ENCODE data around the gene NHLRC4. TPM values are rescaled to one million over a fixed set of nuclear protein-coding genes. Genes with fewer than 3 reads are reported as not detected.

Gene NHLRC4
- polyA plus RNA-seq, 4 donors: 2.7 to 10.3 (median 5.8) TPM

Other genes with a start within 250 kb of the NHLRC4 start
- gene AXIN1, start 214.3 kb upstream of the NHLRC4 start, polyA plus RNA-seq (ENCODE audit: insufficient read length in 4 of 4): 10 to 100 TPM; 14.9 to 22.8 (median 15.8) TPM
- gene MRPL28, start 196.5 kb upstream of the NHLRC4 start, polyA plus RNA-seq (ENCODE audit: insufficient read length in 4 of 4): 10 to 100 TPM; 36.9 to 82.5 (median 65.4) TPM
- 10 to 100 TPM; 21.6 to 64.8 (median 56.5) TPM for gene PGAP6, start 185.0 kb upstream of the NHLRC4 start, polyA plus RNA-seq (ENCODE audit: insufficient read length in 4 of 4)
- 100 to 1,000 TPM in 3 of 4 donors, 10 to 100 TPM in 1; 97.7 to 141 (median 104) TPM for gene NME4, start 169.8 kb upstream of the NHLRC4 start, polyA plus RNA-seq (ENCODE audit: insufficient read length in 4 of 4)
- gene DECR2, start 165.1 kb upstream of the NHLRC4 start, polyA plus RNA-seq (ENCODE audit: insufficient read length in 4 of 4): 10 to 100 TPM; 17.3 to 31.8 (median 22.7) TPM
- 100 to 1,000 TPM in 1 of 4 donors, 10 to 100 TPM in 3; 44.2 to 144 (median 76.4) TPM for gene RAB11FIP3, start 141.4 kb upstream of the NHLRC4 start, polyA plus RNA-seq (ENCODE audit: insufficient read length in 4 of 4)
- gene CAPN15, start 39.3 kb upstream of the NHLRC4 start, polyA plus RNA-seq (ENCODE audit: insufficient read length in 4 of 4): 10 to 100 TPM; 16.2 to 36.6 (median 23.5) TPM
- 10 to 100 TPM in 1 of 4 donors, 1 to 10 TPM in 2, under 1 TPM in 1; 0.59 to 21.7 (median 8.6) TPM for gene PRR35, start 6.6 kb upstream of the NHLRC4 start, polyA plus RNA-seq (ENCODE audit: insufficient read length in 4 of 4)
- 10 to 100 TPM; 28.0 to 89.7 (median 50.2) TPM for gene PIGQ, start 3.0 kb downstream of the NHLRC4 start, polyA plus RNA-seq (ENCODE audit: insufficient read length in 4 of 4)
- 10 to 100 TPM; 12.4 to 32.9 (median 16.1) TPM for gene RAB40C, start 23.1 kb downstream of the NHLRC4 start, polyA plus RNA-seq (ENCODE audit: insufficient read length in 4 of 4)
- 1 to 10 TPM in 3 of 4 donors, under 1 TPM in 1; 0.82 to 3.5 (median 1.1) TPM for gene WFIKKN1, start 64.0 kb downstream of the NHLRC4 start, polyA plus RNA-seq (ENCODE audit: insufficient read length in 4 of 4)
- gene METTL26, start 69.3 kb downstream of the NHLRC4 start, polyA plus RNA-seq (ENCODE audit: insufficient read length in 4 of 4): 10 to 100 TPM; 44.5 to 67.1 (median 45.4) TPM
- 10 to 100 TPM in 3 of 4 donors, 1 to 10 TPM in 1; 3.5 to 30.3 (median 15.3) TPM for gene MCRIP2, start 74.8 kb downstream of the NHLRC4 start, polyA plus RNA-seq (ENCODE audit: insufficient read length in 4 of 4)
- 10 to 100 TPM; 26.1 to 76.2 (median 35.0) TPM for gene WDR90, start 82.4 kb downstream of the NHLRC4 start, polyA plus RNA-seq (ENCODE audit: insufficient read length in 4 of 4)
- gene RHOT2, start 101.1 kb downstream of the NHLRC4 start, polyA plus RNA-seq (ENCODE audit: insufficient read length in 4 of 4): 100 to 1,000 TPM in 1 of 4 donors, 10 to 100 TPM in 3; 56.9 to 127 (median 63.7) TPM
- 1 to 10 TPM in 3 of 4 donors, under 1 TPM in 1; 0.91 to 2.8 (median 1.1) TPM for gene RHBDL1, start 108.7 kb downstream of the NHLRC4 start, polyA plus RNA-seq (ENCODE audit: insufficient read length in 4 of 4)
- 100 to 1,000 TPM in 2 of 4 donors, 10 to 100 TPM in 2; 84.9 to 143 (median 105) TPM for gene STUB1, start 113.4 kb downstream of the NHLRC4 start, polyA plus RNA-seq (ENCODE audit: insufficient read length in 4 of 4)
- gene JMJD8, start 117.3 kb downstream of the NHLRC4 start, polyA plus RNA-seq (ENCODE audit: insufficient read length in 4 of 4): 10 to 100 TPM; 44.5 to 67.9 (median 60.9) TPM
- 10 to 100 TPM in 1 of 4 donors, 1 to 10 TPM in 3; 8.4 to 15.0 (median 9.9) TPM for gene WDR24, start 123.4 kb downstream of the NHLRC4 start, polyA plus RNA-seq (ENCODE audit: insufficient read length in 4 of 4)
- gene FBXL16, start 138.8 kb downstream of the NHLRC4 start, polyA plus RNA-seq (ENCODE audit: insufficient read length in 4 of 4): 1 to 10 TPM in 2 of 4 donors, under 1 TPM in 2; 0.79 to 2.0 (median 1.2) TPM
- gene METRN, start 148.1 kb downstream of the NHLRC4 start, polyA plus RNA-seq (ENCODE audit: insufficient read length in 4 of 4): 10 to 100 TPM in 2 of 4 donors, 1 to 10 TPM in 2; 5.2 to 12.1 (median 9.2) TPM
- gene ANTKMT, start 154.1 kb downstream of the NHLRC4 start, polyA plus RNA-seq (ENCODE audit: insufficient read length in 4 of 4): 10 to 100 TPM in 3 of 4 donors, 1 to 10 TPM in 1; 8.9 to 28.2 (median 10.8) TPM
- 1 to 10 TPM in 3 of 4 donors, under 1 TPM in 1; 0.86 to 3.5 (median 2.2) TPM for gene CCDC78, start 159.4 kb downstream of the NHLRC4 start, polyA plus RNA-seq (ENCODE audit: insufficient read length in 4 of 4)
- gene HAGHL, start 160.1 kb downstream of the NHLRC4 start, polyA plus RNA-seq (ENCODE audit: insufficient read length in 4 of 4): 1 to 10 TPM; 2.4 to 7.9 (median 4.1) TPM
- gene CIAO3, start 174.0 kb downstream of the NHLRC4 start, polyA plus RNA-seq (ENCODE audit: insufficient read length in 4 of 4): 10 to 100 TPM; 15.8 to 31.2 (median 22.2) TPM
- 10 to 100 TPM in 3 of 4 donors, 1 to 10 TPM in 1; 2.3 to 27.1 (median 12.3) TPM for gene MSLN, start 193.7 kb downstream of the NHLRC4 start, polyA plus RNA-seq (ENCODE audit: insufficient read length in 4 of 4)
- gene RPUSD1, start 221.4 kb downstream of the NHLRC4 start, polyA plus RNA-seq (ENCODE audit: insufficient read length in 4 of 4): 10 to 100 TPM in 3 of 4 donors, 1 to 10 TPM in 1; 8.5 to 16.5 (median 10.5) TPM
- gene CHTF18, start 221.6 kb downstream of the NHLRC4 start, polyA plus RNA-seq (ENCODE audit: insufficient read length in 4 of 4): 10 to 100 TPM; 19.9 to 48.6 (median 23.0) TPM
- gene GNG13, start 233.7 kb downstream of the NHLRC4 start, polyA plus RNA-seq (ENCODE audit: insufficient read length in 4 of 4): under 1 TPM in 2 of 4 donors, not detected in 2; 0.15 to 0.46 TPM